OCI-LY1 (cell line): ENCODE data around the gene TMCC1.

Experiments
- H2AFZ ChIP-seq: fragments of 200-600 bp; sonication (generic), shearing (Covaris generic); 2 replicates; pipeline ENCODE4 v1.6.0; 2014; ENCODE audit warnings: antibody characterized with exemption, mild to moderate bottlenecking, low read length
- H3F3A ChIP-seq: fragments of 200-600 bp; sonication (generic), shearing (Covaris generic); 2 replicates; pipeline ENCODE4 v1.6.0; 2014; ENCODE audit warnings: mild to moderate bottlenecking, antibody characterized with exemption, low read length, moderate library complexity; ENCODE audit not compliant: insufficient read depth
- H3K27ac ChIP-seq: fragments of 200-600 bp; sonication (generic); 2 replicates; pipeline ENCODE4 v1.5.1; 2014; ENCODE audit warnings: low read length, mixed run types, mild to moderate bottlenecking, low read depth; ENCODE audit not compliant: poor library complexity, severe bottlenecking
- H3K27me3 ChIP-seq: fragments of 200-600 bp; sonication (generic); 2 replicates; pipeline ENCODE4 v1.6.0; 2014; ENCODE audit warnings: antibody characterized with exemption, mild to moderate bottlenecking, low read length, moderate library complexity; ENCODE audit not compliant: insufficient read depth
- H3K36me3 ChIP-seq: fragments of 200-600 bp; sonication (generic); 2 replicates; pipeline ENCODE4 v1.6.1; 2014; ENCODE audit warnings: mild to moderate bottlenecking, antibody characterized with exemption, low read length, moderate library complexity, mixed read lengths; ENCODE audit not compliant: insufficient read depth
- H3K4me1 ChIP-seq: fragments of 200-600 bp; sonication (generic); 2 replicates; pipeline ENCODE4 v1.5.1; 2014; ENCODE audit warnings: mild to moderate bottlenecking, low read length, moderate library complexity; ENCODE audit not compliant: insufficient read depth, severe bottlenecking
- H3K4me2 ChIP-seq: fragments of 200-600 bp; sonication (generic), shearing (Covaris generic); 2 replicates; pipeline ENCODE4 v1.6.1; 2014; ENCODE audit warnings: low read length
- H3K4me3 ChIP-seq: fragments of 200-600 bp; sonication (generic); 2 replicates; pipeline ENCODE4 v1.5.1; 2014; ENCODE audit warnings: low read length, low read depth, mild to moderate bottlenecking, mixed read lengths; ENCODE audit not compliant: poor library complexity, severe bottlenecking
- H3K79me2 ChIP-seq: fragments of 200-600 bp; shearing (Covaris generic); 2 replicates; pipeline ENCODE4 v1.6.1; 2016; ENCODE audit warnings: mixed run types, low read length, mixed read lengths; ENCODE audit not compliant: insufficient read depth
- H3K9ac ChIP-seq: fragments of 200-600 bp; sonication (generic), shearing (Covaris generic); 2 replicates; pipeline ENCODE4 v1.6.1; 2014; ENCODE audit warnings: mild to moderate bottlenecking, low read length, mixed read lengths
- H3K9me2 ChIP-seq: fragments of 200-600 bp; sonication (generic), shearing (Covaris generic); 2 replicates; pipeline ENCODE4 v1.6.1; 2014; ENCODE audit warnings: low read depth, mild to moderate bottlenecking, low read length, mixed read lengths
- H3K9me3 ChIP-seq: fragments of 200-600 bp; shearing (Covaris generic); 2 replicates; pipeline ENCODE4 v1.6.1; 2014; ENCODE audit warnings: low read length, mixed read lengths
- H4K20me1 ChIP-seq: fragments of 200-600 bp; sonication (generic), shearing (Covaris generic); 2 replicates; pipeline ENCODE4 v1.6.0; 2016; ENCODE audit warnings: mild to moderate bottlenecking, low read length; ENCODE audit not compliant: insufficient read depth
- EZH2 ChIP-seq: fragments of 200-600 bp; sonication (generic), shearing (Covaris generic); IDR thresholded peaks from 2 replicates; pipeline ENCODE4 v1.8.0; 2017; ENCODE audit warnings: borderline replicate concordance, mixed run types, mild to moderate bottlenecking, antibody characterized with exemption, low read length, moderate library complexity, mixed read lengths
- TF ChIP-seq, protein P1 (sequence below): fragments of 200-600 bp; sonication (generic), shearing (Covaris generic); IDR thresholded peaks from 2 replicates; pipeline ENCODE4 v1.5.1; 2017; ENCODE audit warnings: mild to moderate bottlenecking, antibody characterized with exemption, low read length, moderate library complexity, mixed read lengths

TMCC1 gene

GRCh38 chr3:129657261-129658046 lies 236.1 kb downstream of the TMCC1 start:
- Histone ChIP-seq H3K4me2 (no peak overlapping the region), H3K9ac (no peak overlapping the region), H3K36me3 (peaks cover 6% of the 10 kb centered on the region; the same call in 1 of the 2 replicates), H4K20me1 (no peaks in the 10 kb centered on the region), H2AFZ (no peak overlapping the region), H3K27me3 (no peaks in the 10 kb centered on the region), H3K4me1 (peaks cover 41% of the 10 kb centered on the region), H3K79me2 (no peaks in the 10 kb centered on the region), H3K9me2 (no peaks in the 10 kb centered on the region), H3K27ac (no peak overlapping the region), H3K4me3 (no peak overlapping the region), H3F3A (no peaks in the 10 kb centered on the region), H3K9me3 (no peaks in the 10 kb centered on the region)
- TF ChIP-seq, protein P1, sequence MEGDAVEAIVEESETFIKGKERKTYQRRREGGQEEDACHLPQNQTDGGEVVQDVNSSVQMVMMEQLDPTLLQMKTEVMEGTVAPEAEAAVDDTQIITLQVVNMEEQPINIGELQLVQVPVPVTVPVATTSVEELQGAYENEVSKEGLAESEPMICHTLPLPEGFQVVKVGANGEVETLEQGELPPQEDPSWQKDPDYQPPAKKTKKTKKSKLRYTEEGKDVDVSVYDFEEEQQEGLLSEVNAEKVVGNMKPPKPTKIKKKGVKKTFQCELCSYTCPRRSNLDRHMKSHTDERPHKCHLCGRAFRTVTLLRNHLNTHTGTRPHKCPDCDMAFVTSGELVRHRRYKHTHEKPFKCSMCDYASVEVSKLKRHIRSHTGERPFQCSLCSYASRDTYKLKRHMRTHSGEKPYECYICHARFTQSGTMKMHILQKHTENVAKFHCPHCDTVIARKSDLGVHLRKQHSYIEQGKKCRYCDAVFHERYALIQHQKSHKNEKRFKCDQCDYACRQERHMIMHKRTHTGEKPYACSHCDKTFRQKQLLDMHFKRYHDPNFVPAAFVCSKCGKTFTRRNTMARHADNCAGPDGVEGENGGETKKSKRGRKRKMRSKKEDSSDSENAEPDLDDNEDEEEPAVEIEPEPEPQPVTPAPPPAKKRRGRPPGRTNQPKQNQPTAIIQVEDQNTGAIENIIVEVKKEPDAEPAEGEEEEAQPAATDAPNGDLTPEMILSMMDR: no peak
- no peak for TF ChIP-seq EZH2

DNA sequence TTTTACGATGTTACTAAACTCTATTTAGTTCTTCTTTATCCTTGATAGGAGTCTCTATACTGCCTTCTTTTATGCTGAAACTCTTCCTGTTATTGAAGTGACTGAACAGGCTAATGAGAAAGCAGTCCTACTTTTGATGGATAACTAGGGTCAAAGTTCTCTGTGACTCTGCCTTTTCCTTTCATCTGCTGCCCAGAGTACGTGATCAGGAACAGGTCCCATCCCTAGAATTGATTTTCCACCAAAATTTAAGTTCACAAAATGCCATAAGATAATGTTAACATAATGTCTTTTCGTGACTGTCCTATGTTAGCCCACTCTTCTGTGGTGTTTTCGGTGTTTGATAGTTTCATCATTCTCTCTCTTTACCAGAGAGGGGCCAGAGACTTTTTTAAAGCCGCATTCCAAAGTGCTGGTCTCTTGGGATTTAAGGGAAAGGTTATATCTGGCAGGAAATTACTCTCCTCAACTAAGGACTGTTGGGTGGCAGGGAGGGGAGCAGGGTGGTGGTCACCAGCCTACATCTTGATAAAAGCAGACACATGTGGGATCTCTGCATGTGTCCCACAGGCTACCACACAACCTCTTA lies 236.8 kb downstream of the TMCC1 start:
- no peaks in the 10 kb centered on the region for H3K79me2 ChIP-seq
- H3K27ac ChIP-seq: no peak overlapping the region
- H3K4me2 ChIP-seq: no peak overlapping the region
- H3K9me3 ChIP-seq: no peaks in the 10 kb centered on the region
- peaks cover 8% of the 10 kb centered on the region; the same call in 1 of the 2 replicates for H3K36me3 ChIP-seq
- TF ChIP-seq EZH2: no peak
- TF ChIP-seq, protein P1: no peak
- H4K20me1 ChIP-seq: no peaks in the 10 kb centered on the region
- no peaks in the 10 kb centered on the region for H3F3A ChIP-seq
- H3K4me1 ChIP-seq: peaks cover 34% of the 10 kb centered on the region
- no peaks in the 10 kb centered on the region for H3K27me3 ChIP-seq
- no peak overlapping the region for H2AFZ ChIP-seq
- H3K4me3 ChIP-seq: no peak overlapping the region
- H3K9me2 ChIP-seq: no peaks in the 10 kb centered on the region
- no peak overlapping the region for H3K9ac ChIP-seq

DNA sequence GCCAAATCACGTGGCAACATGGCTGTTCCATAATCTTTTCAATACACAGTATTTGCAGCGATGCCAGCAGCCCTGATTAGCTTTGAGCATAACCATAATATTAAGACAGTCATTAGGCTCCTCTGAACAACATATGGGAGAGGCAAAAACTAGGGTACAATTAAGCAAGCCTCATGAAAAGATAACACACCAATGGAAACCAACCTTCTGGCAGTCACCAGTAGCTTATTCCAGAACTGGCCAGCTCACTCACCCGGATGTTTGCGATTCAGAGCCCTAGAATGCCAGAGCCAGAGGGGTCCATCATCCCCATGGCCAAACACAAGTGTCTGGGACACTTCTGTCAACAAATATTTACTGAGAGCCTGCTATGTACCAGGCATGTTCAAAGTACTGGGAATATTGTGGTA lies 238.2 kb downstream of the TMCC1 start:
- TF ChIP-seq, protein P1: no peak
- TF ChIP-seq EZH2: no peak
- Histone ChIP-seq H2AFZ (no peak overlapping the region), H3K9me3 (no peaks in the 10 kb centered on the region), H3K36me3 (peaks cover 20% of the 10 kb centered on the region; the same call in 1 of the 2 replicates), H3K9ac (no peak overlapping the region), H3K27me3 (no peaks in the 10 kb centered on the region), H3K4me3 (no peak overlapping the region), H3K79me2 (no peaks in the 10 kb centered on the region), H3F3A (no peaks in the 10 kb centered on the region), H4K20me1 (no peaks in the 10 kb centered on the region), H3K4me1 (peaks cover 32% of the 10 kb centered on the region), H3K9me2 (no peaks in the 10 kb centered on the region), H3K4me2 (no peak overlapping the region), H3K27ac (no peak overlapping the region)
